CMK (cell line): ENCODE results near the gene PPP1R13L.
A peak's percentile ranks its signal among the peaks of the same experiment; 100 is the strongest.

Experiments
- DNase-seq: peaks from one replicate; pipeline ENCODE4 v3.0.0-alpha.2; 2010; ENCODE audit warnings: low read depth

Gene PPP1R13L, protein sequence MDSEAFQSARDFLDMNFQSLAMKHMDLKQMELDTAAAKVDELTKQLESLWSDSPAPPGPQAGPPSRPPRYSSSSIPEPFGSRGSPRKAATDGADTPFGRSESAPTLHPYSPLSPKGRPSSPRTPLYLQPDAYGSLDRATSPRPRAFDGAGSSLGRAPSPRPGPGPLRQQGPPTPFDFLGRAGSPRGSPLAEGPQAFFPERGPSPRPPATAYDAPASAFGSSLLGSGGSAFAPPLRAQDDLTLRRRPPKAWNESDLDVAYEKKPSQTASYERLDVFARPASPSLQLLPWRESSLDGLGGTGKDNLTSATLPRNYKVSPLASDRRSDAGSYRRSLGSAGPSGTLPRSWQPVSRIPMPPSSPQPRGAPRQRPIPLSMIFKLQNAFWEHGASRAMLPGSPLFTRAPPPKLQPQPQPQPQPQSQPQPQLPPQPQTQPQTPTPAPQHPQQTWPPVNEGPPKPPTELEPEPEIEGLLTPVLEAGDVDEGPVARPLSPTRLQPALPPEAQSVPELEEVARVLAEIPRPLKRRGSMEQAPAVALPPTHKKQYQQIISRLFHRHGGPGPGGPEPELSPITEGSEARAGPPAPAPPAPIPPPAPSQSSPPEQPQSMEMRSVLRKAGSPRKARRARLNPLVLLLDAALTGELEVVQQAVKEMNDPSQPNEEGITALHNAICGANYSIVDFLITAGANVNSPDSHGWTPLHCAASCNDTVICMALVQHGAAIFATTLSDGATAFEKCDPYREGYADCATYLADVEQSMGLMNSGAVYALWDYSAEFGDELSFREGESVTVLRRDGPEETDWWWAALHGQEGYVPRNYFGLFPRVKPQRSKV

DNA sequence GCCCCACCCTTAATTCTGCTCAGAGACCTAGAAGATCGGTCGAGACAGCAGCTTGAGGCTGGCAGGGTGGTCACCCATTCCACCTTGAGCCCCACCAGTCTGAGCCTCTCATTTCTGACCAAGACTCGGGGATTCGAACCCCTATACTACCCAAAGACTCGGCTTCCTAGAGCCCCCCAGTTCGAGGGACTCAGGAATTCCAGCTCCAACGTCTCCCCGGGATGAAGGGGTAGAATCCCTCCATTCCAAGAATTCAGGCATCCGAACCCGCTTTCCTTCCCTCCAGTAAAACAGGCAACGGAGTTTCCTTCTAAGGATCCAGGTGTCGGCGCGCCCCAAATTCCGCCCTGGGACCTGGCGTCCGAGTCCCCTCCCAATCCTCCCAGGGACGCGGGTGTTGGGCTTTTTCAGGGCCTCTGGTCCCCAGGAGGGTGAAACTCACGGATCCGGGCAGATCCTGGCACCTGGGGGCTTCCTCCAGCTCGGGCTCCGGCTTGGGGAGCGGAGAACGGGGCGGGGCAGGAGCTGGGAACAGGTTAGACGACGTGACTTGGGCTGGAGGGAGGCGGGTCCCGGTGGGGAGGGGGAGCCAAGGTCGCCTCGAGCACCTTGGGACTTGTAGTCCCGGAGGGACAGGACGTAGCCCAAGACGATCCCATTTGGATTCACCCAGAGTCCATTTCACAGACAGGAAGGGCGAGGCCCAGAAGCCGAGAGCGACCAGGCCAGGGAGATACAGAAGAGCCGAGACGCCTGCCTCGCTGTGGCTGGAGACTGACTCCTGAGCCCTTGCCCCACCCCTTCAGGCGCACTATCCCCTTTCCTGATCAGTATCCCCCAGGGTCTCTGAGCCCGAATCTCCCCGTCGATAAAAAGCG is at the start of gene PPP1R13L:
TSS of gene PPP1R13L (minus strand) at position 513 of the 878 bp plus-strand sequence. CDS start 6,751 bp downstream, outside the sequence.
- peak; percentile 39 for DNase-seq

DNA sequence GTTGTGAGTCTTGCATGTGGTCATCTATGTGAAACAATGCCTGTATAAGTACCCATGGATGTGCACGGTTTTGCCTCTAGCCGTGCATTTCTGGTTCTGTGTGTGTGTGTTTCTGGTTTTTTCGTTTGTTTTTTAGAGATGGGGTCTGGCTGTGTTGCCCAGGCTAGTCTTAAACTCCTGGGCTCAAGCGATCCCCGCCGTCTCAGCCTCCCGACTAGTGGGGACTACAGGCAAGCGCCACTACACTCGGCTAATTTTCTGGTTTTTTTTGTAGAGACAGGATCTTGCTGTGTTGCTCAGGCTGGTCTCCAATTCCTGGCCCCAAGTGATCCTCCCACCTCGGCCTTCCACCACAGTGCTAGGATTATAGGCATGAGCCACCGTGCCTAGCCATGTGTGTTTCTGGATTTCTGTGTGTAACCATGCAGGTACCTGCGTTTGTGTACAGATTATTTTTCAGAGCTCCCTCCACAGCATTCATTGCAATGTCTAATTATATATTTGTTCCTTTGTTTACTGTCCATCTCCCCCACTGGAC is 47.0 kb upstream of the PPP1R13L start:
- no peak for DNase-seq

DNA sequence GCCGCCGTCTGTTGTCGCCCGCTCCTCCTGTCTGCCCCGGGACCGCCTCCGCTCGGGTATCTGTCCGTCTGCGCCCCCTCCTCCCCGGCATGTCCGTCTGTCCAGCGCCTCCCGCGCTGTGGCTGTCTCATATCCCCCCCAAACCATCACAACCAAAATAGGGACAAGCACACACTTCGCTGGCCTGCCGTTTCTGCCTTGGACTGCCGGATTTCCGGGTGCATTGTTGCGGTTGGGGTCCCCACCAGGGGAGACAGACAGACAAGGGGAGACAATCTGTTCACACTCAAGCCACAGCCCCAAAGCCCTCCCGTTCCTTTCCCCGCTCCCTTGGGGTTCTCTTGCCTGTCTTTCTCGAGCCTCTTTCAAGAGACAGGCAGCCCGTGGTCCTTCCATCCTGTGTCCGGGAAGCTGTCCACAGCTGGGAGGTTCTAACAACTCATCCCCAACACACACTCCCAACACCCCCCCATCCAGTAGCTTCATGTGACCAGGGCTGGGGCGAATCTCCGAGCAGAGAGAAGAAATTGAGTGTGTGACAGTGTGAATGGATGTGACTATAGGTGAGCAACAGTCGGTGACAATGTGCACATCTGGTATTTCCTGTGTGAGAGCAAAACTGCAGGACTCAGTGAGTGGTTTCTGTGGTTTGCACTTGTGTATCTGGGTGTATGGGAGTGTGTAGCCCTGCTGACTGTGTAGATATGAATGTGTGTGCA is 46.4 kb upstream of the PPP1R13L start:
- DNase-seq: no peak

DNA sequence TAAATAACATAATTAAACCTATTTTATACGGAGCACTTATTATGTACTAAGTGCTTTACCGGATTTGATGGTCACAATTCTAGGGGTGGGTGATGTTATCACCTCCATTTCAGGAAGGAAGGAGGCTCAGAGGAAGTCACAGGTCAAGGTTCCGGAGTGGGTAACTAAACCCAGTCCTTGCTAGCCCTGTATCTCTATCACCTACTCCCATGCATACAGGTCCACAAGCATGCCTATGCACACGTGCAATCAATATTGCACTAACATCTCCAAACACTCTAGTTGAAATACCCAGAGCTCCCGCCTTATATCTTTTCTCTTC is 45.1 kb upstream of the PPP1R13L start:
- no peak for DNase-seq

DNA sequence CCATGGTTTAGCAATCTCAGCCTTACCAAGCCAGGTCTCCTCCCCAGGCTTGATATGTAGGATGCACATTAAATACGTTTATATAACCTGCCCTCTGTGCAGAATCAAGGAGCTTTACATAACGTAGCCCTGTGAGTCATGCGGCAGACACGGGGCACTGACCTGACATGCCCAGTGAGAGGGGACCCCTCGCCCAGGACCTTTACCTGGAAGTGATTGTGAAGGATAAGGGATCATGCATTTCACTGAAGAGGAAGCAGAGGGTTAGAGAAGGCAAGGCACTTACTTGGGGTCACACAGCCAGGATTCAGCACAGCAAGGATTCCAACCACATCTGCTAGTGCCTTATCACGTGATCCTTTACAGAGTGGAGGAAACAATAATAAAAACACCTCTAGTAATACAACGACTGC is 44.0 kb upstream of the PPP1R13L start:
- DNase-seq: no peak

DNA sequence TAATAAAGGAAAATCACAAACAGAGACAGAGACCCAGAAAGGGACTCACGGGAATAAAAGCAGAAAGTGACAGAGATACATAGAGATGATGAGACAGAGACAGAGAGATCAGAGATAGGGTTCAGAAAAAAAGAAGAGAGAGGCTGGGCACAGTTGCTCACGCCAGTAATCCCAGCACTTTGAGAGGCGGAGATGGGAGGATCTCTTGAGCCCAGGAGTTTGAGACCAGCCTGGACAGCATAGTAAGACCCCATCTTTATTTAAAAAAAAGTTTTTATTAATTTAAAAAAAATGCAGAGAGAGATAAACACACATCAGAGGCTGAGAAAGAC is 43.5 kb upstream of the PPP1R13L start:
- DNase-seq: no peak

DNA sequence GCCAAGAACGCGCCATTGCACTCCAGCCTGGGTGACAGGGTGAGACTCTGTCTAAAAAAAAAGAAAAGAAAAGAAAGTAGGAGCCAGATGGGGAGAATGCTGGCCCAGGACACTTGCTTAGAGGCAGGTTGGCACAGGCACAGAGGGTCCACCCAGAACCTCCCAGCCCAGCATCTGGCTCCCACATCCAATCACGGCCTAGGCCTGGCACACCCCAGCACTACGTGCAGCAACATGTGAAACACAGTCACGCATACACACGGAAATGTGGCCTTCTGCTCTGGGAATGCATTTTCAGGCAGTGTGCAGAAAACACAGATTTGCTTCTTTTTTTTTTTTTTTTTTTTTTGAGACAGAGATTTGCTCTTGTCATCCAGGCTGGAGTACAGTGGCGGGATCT is 42.1 kb upstream of the PPP1R13L start:
- DNase-seq: no peak

DNA sequence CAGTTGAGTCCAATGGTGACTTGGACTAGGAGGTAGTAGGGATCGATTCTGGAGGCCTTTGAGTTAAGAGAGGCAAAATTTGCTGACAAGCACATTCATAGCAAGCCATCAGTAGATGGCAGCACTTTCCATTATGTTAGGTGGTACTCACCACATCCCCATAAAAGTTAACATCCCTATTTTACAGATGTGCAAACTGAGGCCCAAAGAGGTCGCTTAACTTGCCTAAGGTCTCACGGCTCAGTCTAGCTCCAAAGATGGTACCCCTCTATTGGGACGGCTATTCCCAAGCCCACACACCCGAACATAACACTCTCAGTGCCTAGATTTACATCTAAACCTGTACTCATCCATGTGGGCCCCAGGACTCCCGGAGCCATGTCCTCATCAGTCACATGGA is 41.4 kb upstream of the PPP1R13L start:
- no peak for DNase-seq

DNA sequence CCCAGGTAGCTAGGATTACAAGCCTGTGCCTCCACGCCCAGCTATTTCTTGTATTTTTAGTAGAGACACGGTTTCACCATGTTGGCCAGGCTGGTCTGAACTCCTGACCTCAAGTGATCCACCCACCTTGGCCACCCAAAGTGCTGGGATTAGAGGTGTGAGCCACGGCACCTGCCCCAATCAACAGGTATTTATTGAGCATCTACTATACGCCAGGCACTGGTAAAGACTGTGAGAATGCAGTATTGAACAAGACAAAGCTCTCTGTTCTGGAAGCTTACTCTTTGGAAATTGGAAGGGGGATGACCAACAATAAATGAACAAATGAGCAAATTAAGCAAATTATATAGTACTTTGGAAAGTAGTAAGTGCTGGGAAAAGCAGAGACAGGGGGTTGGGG is 40.3 kb upstream of the PPP1R13L start:
- no peak for DNase-seq

DNA sequence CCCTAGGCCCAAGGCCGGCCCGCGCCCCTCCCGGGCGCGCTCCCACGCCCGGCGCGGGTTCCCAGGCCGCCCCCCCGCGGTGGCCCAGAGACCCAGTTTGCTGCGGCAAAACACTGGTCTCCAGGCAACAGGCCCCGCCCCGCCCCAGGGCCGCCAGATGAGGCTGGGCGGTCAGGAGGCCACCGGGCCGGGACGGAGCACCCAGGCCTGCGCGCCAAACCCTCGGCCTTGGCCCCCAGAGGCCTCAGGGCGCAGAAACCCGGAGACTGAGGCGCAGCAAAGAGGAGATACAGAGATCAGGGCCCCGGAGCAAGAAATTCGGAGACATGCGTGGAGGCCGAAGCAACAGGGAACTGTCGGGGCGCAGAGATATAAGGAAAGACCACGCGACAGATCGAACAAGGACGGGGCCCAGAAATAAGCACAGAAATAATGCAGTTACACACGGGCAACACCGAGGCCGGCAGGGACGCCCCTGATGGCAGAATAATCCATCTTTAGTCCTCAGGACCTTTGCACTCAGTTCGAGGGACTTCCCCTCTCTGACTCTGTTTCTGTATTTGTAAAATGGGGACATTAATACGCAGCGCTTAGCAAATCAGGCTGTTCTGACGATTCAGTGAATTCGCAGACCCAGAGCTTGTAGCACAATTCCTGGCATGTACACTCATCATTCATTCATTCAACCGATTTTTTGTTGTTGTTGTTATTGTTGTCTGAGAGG is 39.6 kb upstream of the PPP1R13L start:
- DNase-seq: no peak

DNA sequence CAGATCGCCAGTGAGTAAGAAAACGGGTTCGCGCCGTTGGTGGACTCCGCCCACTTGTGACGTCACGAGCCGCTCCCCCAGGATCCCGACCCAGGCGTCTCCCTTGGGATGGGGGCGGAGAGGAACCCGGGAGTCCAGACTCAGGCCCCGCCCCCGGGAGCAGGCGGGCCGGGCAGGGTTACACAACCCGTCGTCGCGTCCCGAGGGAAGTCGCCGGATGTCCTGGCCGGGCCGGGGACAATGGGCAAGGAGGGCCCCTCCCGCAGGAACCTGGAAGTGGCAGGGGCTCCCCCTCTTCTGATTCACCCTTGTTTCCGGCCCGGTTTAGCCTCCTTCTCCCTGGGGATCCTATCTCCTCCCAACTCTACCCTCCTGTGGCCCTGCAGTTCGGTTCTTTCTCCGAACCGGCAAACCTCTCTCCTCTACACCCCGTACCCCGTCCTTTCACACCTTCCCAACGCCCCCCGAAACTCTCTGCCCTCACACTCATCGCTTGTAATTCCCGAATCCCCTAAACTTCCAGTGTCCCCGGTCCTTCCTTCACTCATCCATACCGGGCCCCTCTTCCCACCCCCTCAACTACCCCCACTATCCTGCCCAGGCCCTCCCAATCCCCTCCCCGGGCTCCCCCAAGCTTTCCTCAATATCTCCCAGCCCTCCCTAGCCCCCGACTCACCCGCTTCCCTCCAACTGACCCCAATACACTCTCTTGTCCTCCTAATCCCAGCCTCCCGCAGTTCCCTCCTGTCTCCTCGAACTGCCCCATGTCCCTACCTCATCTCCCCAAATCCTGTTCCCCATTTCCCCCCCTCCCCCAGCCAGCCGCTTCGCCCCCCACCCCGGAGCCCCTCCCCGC is 38.8 kb upstream of the PPP1R13L start:
- DNase-seq: peak; percentile 75

DNA sequence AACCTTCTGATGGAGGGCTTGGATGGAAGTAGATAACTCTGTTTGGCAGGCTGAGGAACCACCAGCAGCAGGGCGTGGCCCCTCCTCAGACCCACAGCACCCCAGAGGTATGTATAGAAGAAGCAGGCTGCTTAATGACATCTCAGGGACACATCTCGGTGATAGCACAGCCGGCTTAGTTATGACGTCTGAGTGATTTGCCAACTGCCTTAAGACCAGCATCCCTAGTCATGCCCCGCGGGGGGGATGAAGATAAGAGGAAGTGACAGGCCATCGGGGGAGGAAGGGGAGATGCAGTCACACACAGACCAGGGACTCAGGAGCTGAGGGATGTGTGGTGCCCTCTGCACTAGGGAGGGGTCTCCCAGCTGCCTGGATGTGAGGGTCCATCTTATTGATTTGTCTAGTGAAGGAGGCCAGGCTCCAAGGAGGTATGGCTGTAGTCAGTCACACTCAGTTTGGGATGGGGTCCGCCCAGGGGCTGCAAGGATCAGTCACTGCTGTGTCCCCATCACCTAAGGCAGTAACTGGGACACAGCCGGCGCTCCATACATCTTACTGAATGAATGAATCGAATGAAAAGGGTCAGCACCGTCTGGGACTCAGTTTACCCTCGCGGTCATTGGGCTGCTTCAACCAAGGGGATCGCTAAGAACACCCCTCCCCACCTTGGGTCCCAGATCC is 38.1 kb upstream of the PPP1R13L start:
- peak; percentile 57 for DNase-seq

DNA sequence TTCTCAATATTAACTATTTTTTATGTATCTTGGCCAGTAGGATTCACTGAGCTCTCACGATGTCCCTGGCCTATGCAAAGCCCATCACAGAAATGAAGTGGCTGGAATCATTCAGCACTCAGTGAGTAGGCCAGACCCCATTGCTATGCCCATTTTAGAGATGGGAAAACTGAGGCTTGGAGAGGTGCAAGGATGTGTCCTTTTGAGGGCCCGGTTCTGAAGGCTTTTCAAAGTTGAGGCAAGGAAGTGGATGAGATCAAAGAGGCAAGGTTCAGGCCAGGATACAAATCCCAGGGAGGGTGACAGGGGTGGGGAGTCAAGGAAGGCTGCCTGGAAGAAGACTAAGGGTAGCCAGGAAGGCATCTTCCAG is 37.5 kb upstream of the PPP1R13L start:
- no peak for DNase-seq

DNA sequence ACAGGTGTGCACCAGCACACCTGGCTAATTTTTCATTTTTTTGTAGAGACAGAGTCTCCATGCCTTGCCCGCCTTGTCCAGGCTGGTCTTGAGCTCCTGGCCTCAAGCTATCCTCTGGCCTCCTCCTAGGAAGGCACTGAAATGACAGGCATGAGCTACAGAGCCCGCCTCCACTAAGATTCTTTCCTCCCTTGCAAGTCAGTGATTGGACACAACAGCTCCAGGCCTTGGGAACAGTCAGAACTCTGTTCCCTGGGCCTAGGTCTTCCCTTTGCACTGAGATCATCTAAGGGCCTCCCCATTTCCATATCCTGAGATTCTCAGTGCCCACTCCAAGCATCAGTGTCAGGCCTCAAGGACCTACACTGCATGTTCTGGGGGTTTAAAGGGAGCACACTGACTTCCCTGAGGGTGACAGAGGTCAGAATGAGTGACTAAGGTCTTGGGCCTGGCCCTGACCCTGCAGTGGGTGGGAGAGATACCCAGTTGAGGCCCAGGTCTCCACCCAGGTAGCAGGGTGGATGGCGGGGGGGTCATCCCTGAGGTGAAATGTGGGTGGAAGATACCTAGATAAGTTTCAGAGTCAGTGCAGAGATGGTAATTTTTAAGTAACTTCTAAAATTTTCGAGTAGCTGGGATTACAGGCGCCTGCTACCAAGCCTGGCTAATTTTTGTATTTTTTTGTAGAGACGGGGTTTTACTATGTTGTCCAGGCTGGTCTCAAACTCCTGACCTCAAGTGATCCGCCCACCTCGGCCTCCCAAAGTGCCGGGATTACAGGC is 36.2 kb upstream of the PPP1R13L start:
- no peak for DNase-seq

DNA sequence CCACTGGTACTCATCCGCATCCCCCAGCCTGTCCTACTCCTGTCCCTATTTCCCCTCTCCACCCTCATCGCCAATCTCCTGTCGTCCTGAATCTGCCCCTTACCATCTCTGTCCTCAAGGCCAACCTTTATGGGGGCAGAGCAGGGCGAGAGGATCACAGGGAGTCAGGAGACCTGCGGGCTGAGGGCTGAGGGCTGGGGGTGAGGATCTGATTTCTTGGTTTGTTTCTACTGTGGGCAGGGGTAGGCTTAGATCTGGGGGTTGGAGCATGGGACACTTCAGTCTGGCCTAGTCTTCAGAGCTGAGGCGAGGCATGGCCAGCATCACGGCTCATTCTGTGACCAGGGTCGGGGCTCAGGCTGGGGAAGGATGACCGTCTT is 35.4 kb upstream of the PPP1R13L start:
- no peak for DNase-seq

DNA sequence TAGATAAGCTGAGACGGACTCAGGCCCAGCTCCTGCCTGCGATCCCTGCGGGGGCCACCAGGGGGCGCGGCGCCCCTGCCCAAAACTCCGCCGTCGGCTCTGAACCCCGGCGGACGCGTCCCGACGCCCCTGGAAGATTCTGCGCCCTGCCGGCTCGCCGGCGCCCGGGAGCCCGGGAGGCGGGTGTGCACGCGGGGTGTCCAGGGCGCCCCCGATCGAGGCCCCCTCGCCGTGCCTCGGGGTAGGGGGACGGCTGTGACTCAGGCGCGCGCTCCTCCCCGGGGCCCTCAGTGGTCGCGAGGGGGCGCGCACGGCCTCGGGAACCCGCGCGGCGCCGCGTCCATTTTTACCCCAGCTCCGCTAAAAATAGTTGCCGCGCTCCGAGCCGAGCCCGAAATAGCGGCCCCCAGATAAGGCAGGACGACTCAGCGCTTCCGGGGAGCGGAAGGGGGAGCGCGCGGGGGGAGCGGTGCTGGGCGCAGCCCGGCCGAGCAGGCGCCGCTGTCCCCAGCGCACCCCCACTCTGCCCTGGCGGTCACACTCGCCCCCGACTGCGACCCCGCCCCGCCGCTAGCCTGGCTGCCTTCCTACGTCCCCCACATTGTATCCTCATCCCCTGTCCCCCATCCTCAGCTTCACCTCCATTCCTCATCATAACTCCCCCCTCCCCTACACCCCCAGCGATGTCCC is 34.8 kb upstream of the PPP1R13L start:
- DNase-seq: no peak

DNA sequence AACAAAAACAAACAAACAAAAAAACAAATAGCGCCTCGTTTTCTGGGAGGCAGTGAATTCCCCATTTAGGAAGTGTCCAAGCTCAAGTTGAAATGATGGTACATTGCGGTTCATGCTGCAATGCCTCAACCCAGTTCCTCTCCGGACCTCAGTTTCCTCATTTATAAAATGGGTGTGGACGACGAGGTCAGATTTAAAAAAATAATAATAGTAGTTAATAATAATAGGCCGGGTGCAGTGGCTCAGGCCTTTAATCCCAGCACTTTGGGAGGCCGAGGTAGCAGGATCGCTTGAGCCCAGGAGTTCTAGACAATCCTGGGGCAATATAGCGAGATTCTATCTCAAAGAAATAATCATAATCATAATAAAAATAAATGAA is 34.3 kb upstream of the PPP1R13L start:
- no peak for DNase-seq

DNA sequence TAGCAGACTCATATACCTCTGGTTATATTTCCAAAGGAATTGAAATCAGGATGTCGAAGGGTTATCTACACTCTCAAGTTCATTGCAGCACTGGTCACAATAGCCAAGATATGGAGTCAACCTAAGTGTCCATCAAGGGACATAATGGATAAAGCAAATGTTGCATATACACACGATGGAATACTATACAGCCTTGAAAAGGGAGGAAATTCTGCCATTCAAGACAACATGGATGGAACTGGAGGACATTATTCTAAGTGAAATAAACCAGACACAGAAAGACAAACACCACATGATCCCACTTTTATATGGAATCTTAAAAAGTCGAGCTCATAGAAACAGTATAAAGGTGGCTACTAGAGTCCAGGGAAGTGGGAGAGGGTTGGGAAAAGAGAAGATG is 32.5 kb upstream of the PPP1R13L start:
- DNase-seq: no peak
